GM12875 (cell line): ENCODE data around the gene MED27.

Experiments
- H3K4me3 ChIP-seq: one replicate; pipeline ENCODE4 v1.5.1; 2011; ENCODE audit warnings: low read depth, low read length, control low read depth
- TF ChIP-seq, protein P1 (sequence below): IDR thresholded peaks from 2 replicates; pipeline ENCODE4 v1.5.1; 2011; ENCODE audit warnings: low read depth, mild to moderate bottlenecking, control low read depth, inconsistent platforms, low read length, moderate library complexity, borderline replicate concordance; ENCODE audit not compliant: insufficient read depth

Gene MED27

DNA sequence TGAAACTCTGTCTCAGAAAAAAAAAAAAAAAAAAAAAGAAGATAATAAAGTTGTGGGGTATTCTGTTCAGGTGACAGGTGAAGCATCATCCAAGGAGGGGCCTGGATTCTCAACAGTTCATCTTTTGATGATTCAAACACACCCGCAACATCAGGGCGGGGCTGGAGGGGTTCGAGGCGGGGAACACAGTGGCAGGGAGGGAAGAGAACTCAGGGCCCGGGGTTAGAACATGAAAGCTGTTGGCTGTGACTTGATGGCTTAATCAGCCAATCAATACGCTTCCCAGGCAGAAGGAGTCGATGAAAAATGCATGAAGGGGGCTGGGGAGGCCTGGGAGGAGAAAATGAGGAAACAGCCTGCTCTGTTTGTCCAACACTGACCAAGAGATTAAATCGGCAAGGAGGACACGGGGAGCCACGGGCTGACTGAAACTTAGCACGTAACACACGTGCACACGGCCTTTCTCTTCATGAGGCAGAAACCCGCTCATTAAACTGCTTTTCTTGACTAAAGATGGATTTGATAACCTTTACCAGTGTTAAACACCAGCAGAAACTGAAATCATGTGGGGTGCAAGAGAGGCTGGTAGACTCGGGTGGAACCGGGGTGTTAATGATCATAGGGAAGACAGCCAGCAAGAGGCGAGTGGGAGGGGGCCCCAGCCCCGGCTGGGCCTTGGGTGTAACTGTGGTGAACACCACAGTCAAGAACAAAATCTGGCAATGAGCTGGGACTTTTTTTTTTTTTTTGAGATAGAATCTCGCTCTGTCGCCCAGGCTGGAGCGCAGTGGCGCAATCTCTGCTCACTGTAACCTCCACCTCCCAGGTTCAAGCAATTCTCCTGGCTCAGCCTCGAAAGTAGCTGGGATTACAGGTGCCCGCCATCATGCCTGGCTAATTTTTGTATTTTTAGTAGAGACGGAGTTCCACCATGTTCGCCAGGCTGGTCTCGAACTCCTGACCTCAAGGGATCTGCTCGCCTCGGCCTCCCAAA, 234.1 kb downstream of the MED27 start:
- TF ChIP-seq, protein P1, sequence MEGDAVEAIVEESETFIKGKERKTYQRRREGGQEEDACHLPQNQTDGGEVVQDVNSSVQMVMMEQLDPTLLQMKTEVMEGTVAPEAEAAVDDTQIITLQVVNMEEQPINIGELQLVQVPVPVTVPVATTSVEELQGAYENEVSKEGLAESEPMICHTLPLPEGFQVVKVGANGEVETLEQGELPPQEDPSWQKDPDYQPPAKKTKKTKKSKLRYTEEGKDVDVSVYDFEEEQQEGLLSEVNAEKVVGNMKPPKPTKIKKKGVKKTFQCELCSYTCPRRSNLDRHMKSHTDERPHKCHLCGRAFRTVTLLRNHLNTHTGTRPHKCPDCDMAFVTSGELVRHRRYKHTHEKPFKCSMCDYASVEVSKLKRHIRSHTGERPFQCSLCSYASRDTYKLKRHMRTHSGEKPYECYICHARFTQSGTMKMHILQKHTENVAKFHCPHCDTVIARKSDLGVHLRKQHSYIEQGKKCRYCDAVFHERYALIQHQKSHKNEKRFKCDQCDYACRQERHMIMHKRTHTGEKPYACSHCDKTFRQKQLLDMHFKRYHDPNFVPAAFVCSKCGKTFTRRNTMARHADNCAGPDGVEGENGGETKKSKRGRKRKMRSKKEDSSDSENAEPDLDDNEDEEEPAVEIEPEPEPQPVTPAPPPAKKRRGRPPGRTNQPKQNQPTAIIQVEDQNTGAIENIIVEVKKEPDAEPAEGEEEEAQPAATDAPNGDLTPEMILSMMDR: no peak
- H3K4me3 ChIP-seq: no peak overlapping the region

- TF ChIP-seq, protein P1: no peak
- H3K4me3 ChIP-seq: no peak overlapping the region
These were observed 234.9 kb downstream of the MED27 start for GRCh38 chr9:131844745-131845118.

DNA sequence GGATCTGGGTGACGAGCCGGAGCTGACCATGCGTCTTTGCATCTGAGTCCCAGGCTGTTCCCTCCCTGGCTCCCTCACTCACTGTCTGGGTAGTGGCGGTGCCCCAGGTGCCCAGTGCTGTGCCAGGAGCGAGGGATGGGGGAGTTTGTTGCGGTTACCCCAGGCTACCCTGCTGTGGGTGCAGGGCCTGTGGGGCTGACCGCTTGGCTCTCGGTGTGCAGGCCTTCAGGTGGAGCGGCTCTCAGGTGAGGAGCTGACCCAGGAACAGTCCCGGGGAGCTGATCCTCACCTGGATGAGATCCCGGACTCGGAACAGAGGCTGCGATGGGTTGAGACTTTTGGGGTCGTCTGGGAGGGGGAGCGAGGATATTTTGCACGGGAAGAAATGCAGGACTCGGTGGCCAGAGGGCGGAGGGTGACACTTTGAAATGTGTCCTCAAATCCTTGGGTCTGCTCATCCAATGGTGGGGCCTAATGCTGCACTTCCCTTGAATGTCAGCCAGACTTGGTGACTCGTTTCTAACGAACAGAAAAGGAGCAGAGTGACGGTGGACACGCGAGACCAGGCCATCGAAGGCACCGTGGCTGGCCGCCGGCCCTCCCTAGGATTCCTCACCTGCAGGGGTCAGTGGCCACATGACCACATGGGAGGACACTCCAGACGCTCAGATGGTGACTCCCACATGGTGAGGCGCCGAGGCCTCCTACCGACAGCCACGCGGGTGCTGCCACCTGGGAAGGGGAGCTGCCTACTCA, 235.5 kb downstream of the MED27 start:
- no peak overlapping the region for H3K4me3 ChIP-seq

DNA sequence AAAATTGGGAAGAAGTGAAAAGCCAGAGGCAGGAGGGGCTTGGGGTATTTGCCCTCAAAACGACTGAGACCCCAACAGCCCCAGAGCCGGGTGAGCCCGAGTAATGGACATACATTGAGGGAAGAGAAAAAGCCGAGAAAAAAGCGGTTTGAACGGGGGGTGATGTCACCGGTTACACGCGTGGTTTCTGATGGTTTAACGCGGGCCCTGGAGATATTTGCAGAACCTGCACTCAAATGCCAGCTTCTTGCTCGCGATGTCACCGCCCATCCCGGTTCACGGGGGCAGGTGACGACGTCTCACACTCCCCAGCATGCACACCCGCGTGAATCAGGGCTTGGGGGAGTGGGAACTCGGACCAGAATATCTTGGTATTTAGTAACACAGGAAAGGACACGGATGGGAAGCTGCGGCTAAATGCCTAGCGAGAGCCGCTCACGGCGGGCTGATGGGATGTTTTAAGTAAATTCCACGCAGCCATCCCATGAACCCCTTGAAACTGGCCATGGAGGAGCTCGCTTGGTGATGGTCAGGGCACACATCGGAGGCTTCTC, 237.8 kb downstream of the MED27 start:
- H3K4me3 ChIP-seq: no peak overlapping the region
- TF ChIP-seq, protein P1: no peak

More for the DNA sequence above, 235.5 kb downstream of the MED27 start:
- TF ChIP-seq, protein P1: no peak

DNA sequence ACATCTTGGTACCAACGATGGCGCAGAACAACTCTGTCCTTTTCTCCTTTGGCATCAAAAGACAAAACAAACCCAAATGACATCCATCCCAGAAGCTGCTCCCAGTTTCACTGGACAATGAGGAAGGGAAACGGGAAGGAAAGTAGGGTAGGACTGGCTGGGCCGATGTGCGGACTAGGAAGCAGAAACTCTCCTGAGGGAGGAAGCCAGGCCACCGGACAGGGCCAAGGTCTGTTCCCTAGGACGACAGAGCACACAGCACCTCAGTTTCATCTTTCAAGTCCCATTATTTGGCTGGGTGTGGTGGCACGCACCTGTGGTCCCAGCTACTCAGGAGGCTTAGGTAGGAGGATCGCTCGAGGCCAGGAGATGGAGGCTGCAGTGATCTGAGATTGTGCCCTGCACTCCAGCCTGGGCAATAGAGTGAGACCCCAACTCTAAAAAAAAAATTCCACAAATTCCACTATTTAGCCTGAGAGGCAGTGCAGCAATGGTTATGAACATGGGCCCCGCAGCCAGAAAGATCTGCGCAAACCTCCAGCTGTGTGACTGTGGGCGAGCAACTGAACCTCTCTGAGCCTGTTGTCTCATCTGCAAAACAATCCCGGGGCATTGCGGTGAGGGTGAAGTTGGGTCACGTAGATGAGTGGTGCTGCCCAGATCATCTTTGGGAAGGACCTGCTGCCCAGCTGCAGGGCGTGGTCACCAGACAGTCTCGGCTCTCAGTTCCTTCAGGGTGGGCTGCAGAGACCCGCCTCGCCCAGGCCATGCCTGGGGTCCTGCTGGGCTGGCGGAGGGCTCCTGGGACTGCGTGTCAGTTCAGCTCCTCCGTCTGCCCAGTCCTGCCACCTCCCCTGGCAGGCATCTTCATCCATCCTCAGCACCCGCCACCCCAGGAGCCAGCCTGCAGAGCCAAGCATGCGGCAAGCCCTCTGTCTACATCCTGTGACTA, 238.6 kb downstream of the MED27 start:
- H3K4me3 ChIP-seq: no peak overlapping the region
- TF ChIP-seq, protein P1: no peak

DNA sequence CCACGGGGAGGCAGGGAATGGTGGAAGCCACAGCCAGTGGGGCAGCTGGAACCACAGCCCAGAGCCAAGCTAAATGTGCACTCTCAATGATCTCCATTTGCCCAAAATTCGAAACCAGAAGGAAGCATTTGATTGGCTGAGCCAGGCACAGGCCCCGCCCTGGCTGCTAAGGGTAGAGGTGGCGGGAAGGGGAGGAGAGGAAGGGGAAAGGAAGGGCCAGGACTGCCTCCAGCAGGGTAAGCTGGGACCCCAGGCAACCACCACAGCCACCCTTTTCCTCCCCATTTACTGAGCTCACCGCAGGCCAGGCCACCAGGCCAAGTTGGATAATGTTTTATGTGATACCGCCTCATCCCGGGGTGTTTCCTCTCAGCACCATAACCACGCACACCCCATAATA, 239.4 kb downstream of the MED27 start:
- no peak overlapping the region for H3K4me3 ChIP-seq
- TF ChIP-seq, protein P1: no peak
